Upper lobe of right lung (tissue), 1 donor: ENCODE measurements around the gene NUDT7. TPM values are rescaled to one million over a fixed set of nuclear protein-coding genes. Genes with fewer than 3 reads are reported as not detected.

Experiments
- ATAC-seq: fragments of 200-7000 bp; cut with Tn5 transposase; one replicate; pipeline ENCODE4 v1.9.1; 2020; ENCODE audit warnings: mild to moderate bottlenecking, moderate library complexity
- DNase-seq: peaks from one replicate; pipeline ENCODE4 v3.0.0-alpha.2; 2020
- H3K27ac ChIP-seq: fragments of 200-600 bp; one replicate; pipeline ENCODE4 v1.8.0; 2022
- H3K27me3 ChIP-seq: fragments of 200-600 bp; one replicate; pipeline ENCODE4 v1.8.0; 2022; ENCODE audit warnings: mild to moderate bottlenecking
- H3K36me3 ChIP-seq: fragments of 200-600 bp; one replicate; pipeline ENCODE4 v1.8.0; 2022
- H3K4me1 ChIP-seq: fragments of 200-600 bp; one replicate; pipeline ENCODE4 v1.8.0; 2022
- H3K4me3 ChIP-seq: fragments of 200-600 bp; one replicate; pipeline ENCODE4 v1.8.0; 2022; ENCODE audit warnings: mild to moderate bottlenecking
- H3K9me3 ChIP-seq: fragments of 200-600 bp; one replicate; pipeline ENCODE4 v1.8.0; 2022
- intact Hi-C: fragments of 100-400 bp; cut with DNase I; formaldehyde crosslinking; loops from one replicate; pipeline ENCODE4 v1.11.0; 2022
- total RNA-seq: library from RNA; stranded (reverse); fragmentation: NEBNext Ultra II Directional; extraction: Animal tissue kit (Norgen Biotek cat#: 25700); gene quantifications from one replicate; pipeline ENCODE4 v1.2.1, GENCODE V29; 2021
- TF ChIP-seq, protein P1 (sequence below): fragments of 200-600 bp; IDR thresholded peaks from one replicate; pipeline ENCODE4 v1.8.0; 2022; ENCODE audit warnings: antibody characterized with exemption
- donor health status: DM: no; HTN: yes; CAD: no; lungs with severe emphysema.

NUDT7 gene
- total RNA-seq, 1 donor from 2014 or later: 7.2 TPM

DNA sequence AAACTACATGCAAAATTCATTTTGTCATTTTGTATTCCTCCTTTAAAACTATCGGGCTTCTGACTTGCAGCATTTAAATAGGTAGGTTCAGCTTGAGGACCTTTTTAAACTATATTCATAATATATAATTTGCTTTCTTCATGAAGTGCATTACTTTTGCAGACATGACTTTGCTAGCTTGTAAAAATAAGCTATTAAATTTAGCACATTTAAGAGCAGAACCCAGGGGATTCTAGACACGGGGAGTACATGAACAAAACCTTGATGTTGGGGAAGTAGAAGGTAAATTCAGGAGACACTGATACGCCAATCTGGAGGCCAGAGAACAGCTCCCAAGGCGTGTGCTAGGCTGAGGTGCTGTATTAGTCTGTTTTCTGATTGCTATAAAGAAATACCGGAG, 32.3 kb upstream of the NUDT7 start:
- H3K9me3 ChIP-seq: no peaks in the 10 kb centered on the region
- H3K36me3 ChIP-seq: no peaks in the 10 kb centered on the region
- intact Hi-C loops: no loop called here
- H3K27me3 ChIP-seq: peaks cover 3% of the 10 kb centered on the region
- no peak for ATAC-seq
- no peaks in the 10 kb centered on the region for H3K4me1 ChIP-seq
- no peak for DNase-seq
- H3K27ac ChIP-seq: no peak overlapping the region
- no peak overlapping the region for H3K4me3 ChIP-seq
- TF ChIP-seq, protein P1, sequence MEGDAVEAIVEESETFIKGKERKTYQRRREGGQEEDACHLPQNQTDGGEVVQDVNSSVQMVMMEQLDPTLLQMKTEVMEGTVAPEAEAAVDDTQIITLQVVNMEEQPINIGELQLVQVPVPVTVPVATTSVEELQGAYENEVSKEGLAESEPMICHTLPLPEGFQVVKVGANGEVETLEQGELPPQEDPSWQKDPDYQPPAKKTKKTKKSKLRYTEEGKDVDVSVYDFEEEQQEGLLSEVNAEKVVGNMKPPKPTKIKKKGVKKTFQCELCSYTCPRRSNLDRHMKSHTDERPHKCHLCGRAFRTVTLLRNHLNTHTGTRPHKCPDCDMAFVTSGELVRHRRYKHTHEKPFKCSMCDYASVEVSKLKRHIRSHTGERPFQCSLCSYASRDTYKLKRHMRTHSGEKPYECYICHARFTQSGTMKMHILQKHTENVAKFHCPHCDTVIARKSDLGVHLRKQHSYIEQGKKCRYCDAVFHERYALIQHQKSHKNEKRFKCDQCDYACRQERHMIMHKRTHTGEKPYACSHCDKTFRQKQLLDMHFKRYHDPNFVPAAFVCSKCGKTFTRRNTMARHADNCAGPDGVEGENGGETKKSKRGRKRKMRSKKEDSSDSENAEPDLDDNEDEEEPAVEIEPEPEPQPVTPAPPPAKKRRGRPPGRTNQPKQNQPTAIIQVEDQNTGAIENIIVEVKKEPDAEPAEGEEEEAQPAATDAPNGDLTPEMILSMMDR: no peak

DNA sequence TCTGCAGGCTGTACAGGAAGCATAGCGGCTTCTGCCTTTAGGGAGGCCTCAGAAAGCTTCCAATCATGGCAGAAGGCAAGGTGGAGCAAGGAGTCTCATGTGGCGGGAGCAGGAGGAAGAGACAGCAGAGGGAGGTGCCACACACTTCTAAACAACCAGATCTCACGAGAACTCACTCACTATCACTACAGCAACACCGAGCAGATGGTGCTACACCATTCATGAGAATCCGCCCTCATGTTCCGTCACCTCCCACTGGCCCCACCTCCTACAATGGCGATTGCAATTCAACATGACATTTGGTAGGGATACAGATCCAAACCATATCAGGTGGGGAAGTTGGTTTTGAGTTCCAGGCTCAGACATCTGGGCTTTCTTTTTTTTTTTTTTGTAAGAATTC, 31.9 kb upstream of the NUDT7 start:
- no peaks in the 10 kb centered on the region for H3K4me1 ChIP-seq
- peaks cover 3% of the 10 kb centered on the region for H3K27me3 ChIP-seq
- ATAC-seq: no peak
- TF ChIP-seq, protein P1: no peak
- H3K4me3 ChIP-seq: no peak overlapping the region
- no peak for DNase-seq
- H3K27ac ChIP-seq: no peak overlapping the region
- no peaks in the 10 kb centered on the region for H3K9me3 ChIP-seq
- intact Hi-C loops: no loop called here
- no peaks in the 10 kb centered on the region for H3K36me3 ChIP-seq

DNA sequence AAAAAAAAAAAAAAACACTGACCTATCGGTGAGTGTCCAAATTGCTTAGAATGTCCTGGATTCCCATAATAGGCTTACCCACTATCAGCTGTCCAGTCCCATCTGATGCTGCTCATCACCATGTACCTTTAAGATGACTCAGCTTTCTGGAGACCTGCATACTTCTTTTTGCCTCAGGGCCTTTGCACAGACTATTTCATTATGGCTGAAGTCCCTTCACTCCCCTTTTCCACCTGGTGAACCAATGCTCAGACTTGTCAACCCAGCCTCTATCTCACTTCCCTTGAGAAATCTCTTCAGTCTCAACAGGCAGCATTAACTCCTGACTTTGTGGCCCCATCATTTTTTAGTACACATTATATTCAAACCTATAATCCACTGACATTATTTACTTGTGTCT, 29.7 kb upstream of the NUDT7 start:
- Histone ChIP-seq H3K36me3 (no peaks in the 10 kb centered on the region), H3K4me1 (no peaks in the 10 kb centered on the region), H3K4me3 (no peak overlapping the region), H3K27ac (no peak overlapping the region), H3K27me3 (no peaks in the 10 kb centered on the region), H3K9me3 (no peaks in the 10 kb centered on the region)
- TF ChIP-seq, protein P1: no peak
- ATAC-seq (no peak), DNase-seq (no peak)
- intact Hi-C loops: no loop called here

DNA sequence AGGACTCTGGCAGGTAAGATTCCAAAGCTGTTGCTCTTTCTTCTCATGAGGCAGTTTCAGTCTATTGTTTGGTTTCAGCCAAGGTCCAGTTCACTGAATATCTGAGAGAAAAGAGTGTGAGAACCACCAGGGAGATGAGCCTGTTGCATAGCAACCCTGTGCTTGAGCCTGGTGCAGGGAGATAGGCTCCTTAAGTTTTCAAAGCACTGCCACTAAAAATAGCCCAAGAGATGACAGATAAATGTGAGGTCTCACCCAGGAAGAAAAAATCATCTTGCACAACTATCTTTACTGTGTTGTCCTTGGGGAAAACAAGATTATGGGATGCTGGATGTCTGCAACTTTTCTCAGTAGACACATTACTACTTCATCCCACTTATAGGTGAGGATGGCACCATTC, 26.2 kb upstream of the NUDT7 start:
- Histone ChIP-seq H3K27me3 (no peaks in the 10 kb centered on the region), H3K4me3 (no peak overlapping the region), H3K27ac (no peak overlapping the region), H3K9me3 (no peaks in the 10 kb centered on the region), H3K36me3 (no peaks in the 10 kb centered on the region), H3K4me1 (no peaks in the 10 kb centered on the region)
- intact Hi-C loops: no loop called here
- DNase-seq (no peak), ATAC-seq (no peak)
- TF ChIP-seq, protein P1: no peak

DNA sequence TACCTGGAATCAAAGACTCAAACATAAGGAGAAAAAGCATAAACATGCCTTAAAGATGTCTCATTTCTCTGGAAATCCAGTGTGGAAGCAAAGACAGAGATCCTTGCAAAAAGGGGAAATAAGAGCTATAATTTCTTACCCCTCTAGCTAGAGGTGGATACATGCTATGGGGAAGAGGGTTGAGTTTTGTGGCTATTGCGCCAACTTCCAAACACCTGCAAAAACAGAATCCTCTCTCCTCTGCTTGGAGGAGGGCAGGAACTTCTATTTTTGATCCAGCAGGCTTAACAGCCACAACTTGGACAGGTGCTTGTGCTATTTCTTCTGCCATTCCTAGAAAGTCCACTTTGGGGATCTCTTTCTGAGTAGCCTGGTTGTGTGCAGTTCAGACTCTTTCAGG, 21.5 kb upstream of the NUDT7 start:
- no peak for DNase-seq
- intact Hi-C loops: no loop called here

DNA sequence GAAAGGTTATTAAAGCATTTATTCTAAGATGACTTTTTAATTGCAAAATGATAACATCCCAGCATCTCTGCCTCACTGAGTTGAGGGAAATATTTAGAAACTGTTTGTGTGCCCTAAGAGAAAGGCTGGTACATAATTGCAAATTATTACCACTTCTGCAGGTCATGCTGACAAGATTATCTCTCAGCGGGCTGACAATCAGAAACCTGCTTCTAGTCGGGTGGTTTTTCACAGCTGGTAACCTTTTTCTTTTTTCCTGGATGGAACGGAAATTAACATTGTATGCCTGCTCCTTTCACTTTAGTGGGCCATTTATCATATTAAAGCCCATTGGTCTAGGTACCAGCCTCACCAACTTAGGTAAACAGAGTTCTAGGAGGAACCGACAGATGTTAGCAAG, 17.0 kb upstream of the NUDT7 start:
- no peak for ATAC-seq
- Histone ChIP-seq H3K36me3 (no peaks in the 10 kb centered on the region), H3K4me1 (no peaks in the 10 kb centered on the region), H3K27ac (no peak overlapping the region), H3K4me3 (no peak overlapping the region), H3K27me3 (no peaks in the 10 kb centered on the region), H3K9me3 (no peaks in the 10 kb centered on the region)
- TF ChIP-seq, protein P1: no peak
- no peak for DNase-seq
- intact Hi-C loops: no loop called here

More for the DNA sequence above, 21.5 kb upstream of the NUDT7 start:
- H3K4me3 ChIP-seq: no peak overlapping the region
- no peak overlapping the region for H3K27ac ChIP-seq
- no peaks in the 10 kb centered on the region for H3K9me3 ChIP-seq
- H3K27me3 ChIP-seq: no peaks in the 10 kb centered on the region
- no peaks in the 10 kb centered on the region for H3K4me1 ChIP-seq
- no peak for ATAC-seq
- TF ChIP-seq, protein P1: no peak
- H3K36me3 ChIP-seq: no peaks in the 10 kb centered on the region
